ENCODE data around the gene LIX1. TPM values are rescaled to one million over a fixed set of nuclear protein-coding genes. Genes with fewer than 3 reads are reported as not detected.
"Not testable (repeated sequence)": the region's sequence is repeated elsewhere in the genome, so short reads cannot be mapped to it uniquely, and the experiment has no call there.

LIX1 gene
- total RNA-seq, 1 donor from 2014 or later, result not detected

GRCh38 chr5:97141539-97141938 is 872 bp downstream of the LIX1 start:
- no peak for DNase-seq (ENCODE audit: low read depth in 2 of 2)

GRCh38 chr5:97141031-97141430 is 1.4 kb downstream of the LIX1 start:
- DNase-seq (ENCODE audit: low read depth in 2 of 2), result no peak

GRCh38 chr5:97140250-97140649 is 2.2 kb downstream of the LIX1 start:
- DNase-seq (ENCODE audit: low read depth in 2 of 2), result not testable (repeated sequence)

- DNase-seq (ENCODE audit: low read depth in 2 of 2), result no peak
These were observed 5.9 kb downstream of the LIX1 start for GRCh38 chr5:97136475-97136874.

- DNase-seq (ENCODE audit: low read depth in 2 of 2), result no peak
These were observed 6.5 kb downstream of the LIX1 start for GRCh38 chr5:97135868-97136267.

GRCh38 chr5:97134634-97135033 is 7.8 kb downstream of the LIX1 start:
- no peak for DNase-seq (ENCODE audit: low read depth in 2 of 2)

- no peak for DNase-seq (ENCODE audit: low read depth in 2 of 2)
These were observed 9.3 kb downstream of the LIX1 start for GRCh38 chr5:97133101-97133500.

- no peak for DNase-seq (ENCODE audit: low read depth in 2 of 2)
These were observed 10.5 kb downstream of the LIX1 start for GRCh38 chr5:97131921-97132320.

- no peak for DNase-seq (ENCODE audit: low read depth in 2 of 2)
These were observed 11.2 kb downstream of the LIX1 start for GRCh38 chr5:97131139-97131710.

- peak; percentile 1 to 70 for DNase-seq (ENCODE audit: low read depth in 2 of 2)
These were observed 14.7 kb downstream of the LIX1 start for GRCh38 chr5:97127727-97128126.

- no peak for DNase-seq (ENCODE audit: low read depth in 2 of 2)
These were observed 17.2 kb downstream of the LIX1 start for GRCh38 chr5:97125125-97125683.

- no peak for DNase-seq (ENCODE audit: low read depth in 2 of 2)
These were observed 18.1 kb downstream of the LIX1 start for GRCh38 chr5:97124335-97124734.

- DNase-seq (ENCODE audit: low read depth in 2 of 2), result no peak
These were observed 20.6 kb downstream of the LIX1 start for GRCh38 chr5:97121848-97122247.

- no peak for DNase-seq (ENCODE audit: low read depth in 2 of 2)
These were observed 22.2 kb downstream of the LIX1 start for GRCh38 chr5:97120195-97120594.

- DNase-seq (ENCODE audit: low read depth in 2 of 2), result no peak
These were observed 23.4 kb downstream of the LIX1 start for GRCh38 chr5:97119007-97119390.

GRCh38 chr5:97118261-97119006 is 24.0 kb downstream of the LIX1 start:
- DNase-seq (ENCODE audit: low read depth in 2 of 2), result no peak

GRCh38 chr5:97115932-97116331 is 26.5 kb downstream of the LIX1 start:
- DNase-seq (ENCODE audit: low read depth in 2 of 2), result no peak

- no peak for DNase-seq (ENCODE audit: low read depth in 2 of 2)
These were observed 30.2 kb downstream of the LIX1 start for GRCh38 chr5:97112230-97112629.

- no peak for DNase-seq (ENCODE audit: low read depth in 2 of 2)
These were observed 30.8 kb downstream of the LIX1 start for GRCh38 chr5:97111616-97112015.

- DNase-seq (ENCODE audit: low read depth in 2 of 2), result no peak
These were observed 31.4 kb downstream of the LIX1 start for GRCh38 chr5:97111004-97111403.

GRCh38 chr5:97107318-97107717 is 35.1 kb downstream of the LIX1 start:
- DNase-seq (ENCODE audit: low read depth in 2 of 2), result no peak

- no peak for DNase-seq (ENCODE audit: low read depth in 2 of 2)
These were observed 36.2 kb downstream of the LIX1 start for GRCh38 chr5:97106216-97106581.

- DNase-seq (ENCODE audit: low read depth in 2 of 2), result no peak
These were observed 36.8 kb downstream of the LIX1 start for GRCh38 chr5:97105501-97106215.

Data from dermis microvascular lymphatic vessel endothelial cell (primary cell).